ENCODE data around the gene SERINC3.

The SERINC3 gene

DNA sequence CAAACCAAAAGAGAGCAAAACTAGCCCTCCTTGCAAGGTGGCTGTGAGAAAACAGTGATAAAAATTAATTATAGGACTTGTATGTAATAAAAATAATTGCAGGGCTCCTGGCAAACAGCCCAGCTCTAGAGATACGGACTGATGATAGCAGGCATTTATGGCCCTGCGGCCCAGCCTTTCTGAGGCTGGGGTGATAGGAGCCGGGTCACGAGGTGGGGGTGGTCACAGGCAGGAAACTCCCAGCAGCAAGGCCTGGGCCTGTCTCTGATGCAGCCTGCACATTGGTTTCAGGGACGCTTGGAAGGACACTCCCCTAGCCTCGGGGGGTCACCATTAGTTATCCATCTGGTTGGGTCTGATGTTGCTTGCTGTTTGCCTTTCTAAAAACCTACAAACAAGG is 64.9 kb downstream of the SERINC3 start:
- Mint-ChIP-seq H3K4me1 (no peaks in the 10 kb centered on the region), H3K36me3 (no peaks in the 10 kb centered on the region), H3K9me3 (no peaks in the 10 kb centered on the region), H3K27ac (no peak overlapping the region), H3K4me3 (no peak overlapping the region), H3K27me3 (peaks cover 0 to 4% of the 10 kb centered on the region in 2 donors)
- ATAC-seq (replicated peaks) = no peak
- no peak for DNase-seq

DNA sequence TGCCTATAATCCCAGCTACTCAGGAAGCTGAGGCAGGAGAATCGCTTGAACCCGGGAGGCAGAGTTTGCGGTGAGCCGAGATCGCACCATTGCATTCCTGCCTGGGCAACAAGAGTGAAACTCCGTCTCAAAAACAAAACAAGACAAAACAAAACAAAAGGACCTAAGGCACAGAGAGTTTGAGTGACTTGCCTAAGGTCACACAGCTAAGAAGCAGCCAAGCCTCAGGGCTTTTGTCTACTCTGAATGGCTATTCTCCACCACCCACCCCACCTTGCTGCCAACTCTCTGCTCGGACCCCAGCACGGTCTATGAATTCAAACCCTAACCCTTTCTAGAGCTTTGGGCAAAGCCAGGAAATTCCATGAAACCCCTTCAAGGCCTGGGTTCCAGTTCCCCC is 65.3 kb downstream of the SERINC3 start:
- DNase-seq (no peak), ATAC-seq (replicated peaks) (no peak)
- Mint-ChIP-seq H3K36me3 (no peaks in the 10 kb centered on the region), H3K9me3 (no peaks in the 10 kb centered on the region), H3K4me1 (no peaks in the 10 kb centered on the region), H3K4me3 (no peak overlapping the region), H3K27me3 (peaks cover 0 to 4% of the 10 kb centered on the region in 2 donors), H3K27ac (no peak overlapping the region)

GRCh38 chr20:44455126-44455525 is 66.7 kb downstream of the SERINC3 start:
- no peak for ATAC-seq (replicated peaks)
- no peak overlapping the region for H3K27ac Mint-ChIP-seq

DNA sequence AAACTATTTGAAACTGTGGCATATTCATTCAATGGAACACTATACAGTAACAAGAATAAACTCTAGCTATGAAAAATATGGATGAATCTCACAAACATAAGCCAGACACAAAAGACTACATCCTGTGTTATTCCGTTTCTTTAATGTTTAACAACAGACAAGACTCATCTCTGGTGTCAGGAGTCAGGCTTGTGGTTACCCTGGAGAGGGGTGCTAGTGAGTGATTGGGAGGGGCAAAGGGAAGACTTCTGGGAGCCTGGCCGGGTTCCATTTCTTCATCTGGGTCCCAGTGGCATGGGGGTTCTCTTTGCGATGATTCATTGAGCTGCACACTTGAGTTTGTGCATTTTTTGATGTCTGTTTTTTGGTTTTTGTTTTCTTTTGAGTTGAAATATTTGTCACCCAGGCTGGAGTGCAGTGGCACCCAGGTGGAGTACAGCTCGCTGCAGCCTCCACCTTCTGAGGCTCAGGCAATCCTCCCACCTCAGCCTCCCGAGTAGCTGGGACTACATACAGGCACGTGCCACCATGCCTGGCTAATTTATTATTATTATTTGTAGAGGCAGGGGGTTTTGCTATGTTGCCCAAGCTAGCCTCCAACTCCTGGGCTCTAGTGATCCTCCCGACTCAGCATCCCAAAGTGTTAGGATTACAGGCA is 67.4 kb downstream of the SERINC3 start:
- H3K27ac Mint-ChIP-seq = no peak overlapping the region
- ATAC-seq (replicated peaks) = no peak
- no peak overlapping the region for H3K4me3 Mint-ChIP-seq
- H3K36me3 Mint-ChIP-seq = no peaks in the 10 kb centered on the region
- no peaks in the 10 kb centered on the region for H3K9me3 Mint-ChIP-seq
- H3K27me3 Mint-ChIP-seq = peaks cover 0 to 8% of the 10 kb centered on the region in 2 donors
- DNase-seq = no peak
- no peaks in the 10 kb centered on the region for H3K4me1 Mint-ChIP-seq

More at GRCh38 chr20:44455126-44455525, 66.7 kb downstream of the SERINC3 start:
- Mint-ChIP-seq H3K4me1 (no peaks in the 10 kb centered on the region), H3K9me3 (no peaks in the 10 kb centered on the region), H3K36me3 (no peaks in the 10 kb centered on the region), H3K27me3 (peaks cover 0 to 8% of the 10 kb centered on the region in 2 donors), H3K4me3 (no peak overlapping the region)
- DNase-seq = no peak

DNA sequence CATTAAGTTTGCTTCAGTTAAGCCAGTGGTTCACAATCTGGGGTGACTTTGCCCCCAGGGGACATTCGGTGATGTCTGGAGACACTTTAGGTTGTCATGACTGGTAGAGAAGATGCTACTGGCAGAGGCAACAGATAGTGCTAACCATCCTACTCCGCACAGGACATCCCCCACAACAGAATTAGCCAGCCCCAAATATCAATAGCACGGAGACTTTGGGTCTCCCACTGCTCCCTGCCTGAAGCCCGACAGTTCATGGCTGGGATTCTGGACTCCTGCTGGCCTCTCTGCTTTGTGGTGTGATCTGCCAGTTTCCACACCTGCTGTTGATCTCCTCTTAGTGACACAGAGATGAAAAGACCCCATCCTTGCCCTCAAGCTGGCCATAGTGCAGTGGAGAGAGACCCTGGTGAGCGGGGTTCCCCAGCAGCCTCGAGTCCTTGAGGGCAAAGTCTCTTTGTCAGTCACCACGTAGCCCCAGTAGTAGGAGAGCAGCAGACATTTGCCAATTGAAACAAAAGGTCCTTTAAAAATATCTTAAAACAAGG is 70.9 kb downstream of the SERINC3 start:
- DNase-seq (no peak), ATAC-seq (replicated peaks) (no peak)
- Mint-ChIP-seq H3K4me3 (no peak overlapping the region), H3K36me3 (no peaks in the 10 kb centered on the region), H3K9me3 (no peaks in the 10 kb centered on the region), H3K27me3 (peaks cover 0 to 8% of the 10 kb centered on the region in 2 donors), H3K27ac (no peak overlapping the region), H3K4me1 (no peaks in the 10 kb centered on the region)

DNA sequence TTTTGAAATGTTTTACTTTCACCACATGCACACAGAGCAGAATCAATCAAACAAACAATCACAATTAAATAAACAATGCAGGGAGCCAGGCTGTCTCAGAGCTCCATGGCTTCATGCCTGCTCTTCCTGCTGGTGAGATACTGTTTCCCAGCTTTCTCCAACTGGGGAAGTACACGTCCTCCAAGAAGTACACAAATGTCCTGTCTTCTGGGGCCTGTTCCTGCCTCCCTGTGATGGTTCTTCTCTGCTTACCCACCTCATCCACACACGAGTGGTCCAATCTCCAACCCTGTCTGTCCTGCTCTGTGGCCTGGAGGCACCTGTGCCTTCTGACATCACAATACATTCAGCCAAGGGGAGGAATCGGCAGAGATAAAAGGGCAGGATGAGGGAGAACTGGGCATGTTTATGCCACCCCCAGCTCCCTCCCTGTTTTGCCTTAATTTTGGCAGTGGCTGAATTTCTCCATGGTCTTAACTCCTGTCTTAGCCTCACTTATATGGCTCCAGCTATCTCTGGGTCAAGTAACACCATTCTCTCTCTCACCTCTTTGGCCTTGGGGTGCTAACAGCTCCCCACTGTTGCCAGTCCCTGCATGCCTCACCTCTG is 71.5 kb downstream of the SERINC3 start:
- no peak overlapping the region for H3K27ac Mint-ChIP-seq
- H3K4me3 Mint-ChIP-seq = no peak overlapping the region
- H3K27me3 Mint-ChIP-seq = peaks cover 3 to 11% of the 10 kb centered on the region in 2 donors
- H3K36me3 Mint-ChIP-seq = no peaks in the 10 kb centered on the region
- no peak for ATAC-seq (replicated peaks)
- no peak for DNase-seq
- no peaks in the 10 kb centered on the region for H3K4me1 Mint-ChIP-seq
- H3K9me3 Mint-ChIP-seq = no peaks in the 10 kb centered on the region

DNA sequence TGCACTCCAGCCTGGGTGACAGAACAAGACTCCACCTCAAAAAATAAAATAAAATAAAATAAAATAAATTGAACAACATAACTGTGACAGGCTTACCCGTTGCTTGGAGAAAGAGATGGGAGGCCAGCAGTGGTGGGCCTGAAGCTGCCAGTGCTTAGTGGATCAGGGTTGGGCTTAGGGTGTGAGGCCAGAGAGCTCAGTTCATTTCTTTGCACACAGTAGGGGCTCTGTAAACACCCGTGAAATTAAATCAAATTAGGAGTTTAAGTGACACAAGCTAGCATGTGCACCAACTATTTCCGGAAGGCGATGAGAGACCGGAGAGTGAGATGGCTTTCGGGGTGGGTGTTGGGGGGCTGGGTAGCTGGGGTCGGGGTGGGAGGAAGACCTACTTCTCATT is 72.0 kb downstream of the SERINC3 start:
- H3K4me3 Mint-ChIP-seq = no peak overlapping the region

GRCh38 chr20:44448753-44449546 is 72.9 kb downstream of the SERINC3 start:
- no peak for DNase-seq
- ATAC-seq (replicated peaks) = peak; percentile 38 to 48
- H3K36me3 Mint-ChIP-seq = no peaks in the 10 kb centered on the region
- no peaks in the 10 kb centered on the region for H3K9me3 Mint-ChIP-seq
- H3K4me3 Mint-ChIP-seq = no peak overlapping the region
- no peak overlapping the region for H3K27ac Mint-ChIP-seq
- no peaks in the 10 kb centered on the region for H3K4me1 Mint-ChIP-seq
- H3K27me3 Mint-ChIP-seq = peaks cover 9 to 13% of the 10 kb centered on the region in 2 donors

More for the DNA sequence above, 72.0 kb downstream of the SERINC3 start:
- Mint-ChIP-seq H3K27ac (no peak overlapping the region), H3K36me3 (no peaks in the 10 kb centered on the region), H3K4me1 (no peaks in the 10 kb centered on the region), H3K9me3 (no peaks in the 10 kb centered on the region), H3K27me3 (peaks cover 9 to 13% of the 10 kb centered on the region in 2 donors)
- DNase-seq (no peak), ATAC-seq (replicated peaks) (no peak)

DNA sequence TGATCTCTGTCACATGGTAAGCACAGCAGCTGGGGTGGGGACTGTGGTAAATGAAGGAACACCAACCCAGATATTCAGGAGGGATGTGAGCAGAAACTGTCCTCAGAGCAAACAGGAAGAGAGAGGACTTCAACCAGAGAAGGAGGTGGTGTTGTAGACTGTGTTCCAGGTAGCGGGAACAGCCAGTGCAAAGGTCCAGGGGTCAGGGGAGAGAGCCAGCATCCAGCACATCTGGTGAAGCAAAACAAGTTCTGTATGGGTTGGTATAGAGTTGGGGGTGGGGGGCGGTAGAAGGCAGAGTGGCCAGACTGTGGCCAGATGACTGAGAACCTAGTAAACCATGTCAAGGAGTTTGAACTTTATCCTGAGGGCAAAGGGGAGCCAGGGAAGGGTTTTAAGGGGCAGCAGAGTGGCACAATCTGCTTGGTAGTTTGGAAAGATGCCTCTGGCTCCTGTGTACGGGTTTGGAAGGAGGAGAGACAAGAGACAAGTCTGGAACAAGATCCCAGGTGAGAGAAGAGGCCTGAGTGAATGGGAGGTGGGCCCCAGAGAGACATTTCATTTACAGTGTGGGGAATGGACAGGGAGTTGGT is 73.9 kb downstream of the SERINC3 start:
- Mint-ChIP-seq H3K4me3 (no peak overlapping the region), H3K27me3 (peaks cover 9% of the 10 kb centered on the region in 2 donors), H3K9me3 (no peaks in the 10 kb centered on the region), H3K27ac (no peak overlapping the region), H3K36me3 (no peaks in the 10 kb centered on the region), H3K4me1 (no peaks in the 10 kb centered on the region)
- ATAC-seq (replicated peaks) = no peak
- no peak for DNase-seq
